Progenitor cell of endocrine pancreas (in vitro differentiated cells): ENCODE data around the gene PAPPA. TPM values are rescaled to one million over a fixed set of nuclear protein-coding genes. Genes with fewer than 3 reads are reported as not detected.

Experiments
- DNase-seq: peaks from one replicate; pipeline ENCODE4 v3.0.0; 2021; ENCODE audit warnings: low spot score; ENCODE audit not compliant: unreplicated experiment
- H3K27ac Mint-ChIP-seq: 2 replicates; pipeline ENCODE4 v1.8.0; 2021; ENCODE audit warnings: mild to moderate bottlenecking, moderate library complexity, mixed read lengths
- H3K27me3 Mint-ChIP-seq: 2 replicates; pipeline ENCODE4 v1.8.0; 2021; ENCODE audit warnings: mixed read lengths
- H3K36me3 Mint-ChIP-seq: 2 replicates; pipeline ENCODE4 v1.8.0; 2022; ENCODE audit warnings: mixed read lengths; ENCODE audit not compliant: insufficient read depth
- H3K4me1 Mint-ChIP-seq: 2 replicates; pipeline ENCODE4 v1.8.0; 2021; ENCODE audit warnings: low read depth, mixed read lengths
- H3K4me3 Mint-ChIP-seq: 2 replicates; pipeline ENCODE4 v1.8.0; 2021; ENCODE audit warnings: low read depth, mild to moderate bottlenecking, moderate library complexity, mixed read lengths
- H3K9me3 Mint-ChIP-seq: 2 replicates; pipeline ENCODE4 v1.8.0; 2021; ENCODE audit warnings: low read depth, mixed read lengths
- total RNA-seq: library from RNA; stranded (reverse); gene quantifications from 2 replicates; pipeline ENCODE4 v1.2.1, GENCODE V29; 2021
- TF ChIP-seq, protein P1 (sequence below): fragments of 200-600 bp; sonication (generic); IDR thresholded peaks from one replicate; pipeline ENCODE4 v1.5.0; 2021; ENCODE audit warnings: antibody characterized with exemption, mild to moderate bottlenecking; ENCODE audit not compliant: unreplicated experiment

Gene PAPPA
- total RNA-seq, 1 donor from 2014 or later: 0.36 TPM

DNA sequence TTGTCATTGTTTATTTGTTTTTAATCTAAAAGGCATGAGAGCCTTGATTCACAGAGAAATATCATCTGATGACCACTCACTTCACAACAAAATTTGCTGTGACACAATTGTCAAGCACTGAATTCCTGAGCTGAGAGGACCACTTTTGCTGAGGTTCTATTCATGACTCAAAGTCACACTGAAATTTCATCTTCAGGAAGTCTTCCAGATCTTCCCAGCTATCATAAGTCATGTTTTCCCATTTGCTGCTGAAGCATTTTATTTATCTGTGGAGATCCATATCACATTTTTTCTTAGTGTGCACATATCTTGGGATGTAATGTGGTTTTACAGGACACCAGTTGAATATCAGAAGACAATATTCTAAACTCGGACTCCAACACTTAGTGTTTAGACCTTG lies 278.5 kb downstream of the PAPPA start:
- H3K27me3 Mint-ChIP-seq: no peaks in the 10 kb centered on the region
- no peaks in the 10 kb centered on the region for H3K4me1 Mint-ChIP-seq
- TF ChIP-seq, protein P1, sequence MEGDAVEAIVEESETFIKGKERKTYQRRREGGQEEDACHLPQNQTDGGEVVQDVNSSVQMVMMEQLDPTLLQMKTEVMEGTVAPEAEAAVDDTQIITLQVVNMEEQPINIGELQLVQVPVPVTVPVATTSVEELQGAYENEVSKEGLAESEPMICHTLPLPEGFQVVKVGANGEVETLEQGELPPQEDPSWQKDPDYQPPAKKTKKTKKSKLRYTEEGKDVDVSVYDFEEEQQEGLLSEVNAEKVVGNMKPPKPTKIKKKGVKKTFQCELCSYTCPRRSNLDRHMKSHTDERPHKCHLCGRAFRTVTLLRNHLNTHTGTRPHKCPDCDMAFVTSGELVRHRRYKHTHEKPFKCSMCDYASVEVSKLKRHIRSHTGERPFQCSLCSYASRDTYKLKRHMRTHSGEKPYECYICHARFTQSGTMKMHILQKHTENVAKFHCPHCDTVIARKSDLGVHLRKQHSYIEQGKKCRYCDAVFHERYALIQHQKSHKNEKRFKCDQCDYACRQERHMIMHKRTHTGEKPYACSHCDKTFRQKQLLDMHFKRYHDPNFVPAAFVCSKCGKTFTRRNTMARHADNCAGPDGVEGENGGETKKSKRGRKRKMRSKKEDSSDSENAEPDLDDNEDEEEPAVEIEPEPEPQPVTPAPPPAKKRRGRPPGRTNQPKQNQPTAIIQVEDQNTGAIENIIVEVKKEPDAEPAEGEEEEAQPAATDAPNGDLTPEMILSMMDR: no peak
- no peaks in the 10 kb centered on the region for H3K9me3 Mint-ChIP-seq
- no peak for DNase-seq
- no peak overlapping the region for H3K4me3 Mint-ChIP-seq
- H3K36me3 Mint-ChIP-seq: no peaks in the 10 kb centered on the region
- H3K27ac Mint-ChIP-seq: no peak overlapping the region

DNA sequence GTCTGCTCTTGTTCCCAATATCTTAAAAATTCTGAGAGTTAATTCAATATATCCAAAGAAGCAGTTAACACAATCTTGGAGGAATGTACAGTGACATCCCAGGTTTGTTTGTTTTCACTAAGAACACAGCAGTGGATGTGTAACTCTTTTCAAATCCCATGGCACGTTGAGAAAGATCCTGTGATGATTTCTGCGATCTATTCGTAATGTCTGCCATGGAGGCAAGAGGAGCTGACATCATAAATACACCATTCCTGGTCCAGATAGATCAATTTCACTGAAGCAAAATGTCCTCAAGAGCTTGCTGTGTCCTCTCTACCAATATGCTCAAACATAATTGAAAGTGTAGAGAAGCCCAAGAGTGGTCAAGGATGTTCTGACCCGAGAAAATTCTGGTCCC lies 280.7 kb downstream of the PAPPA start:
- no peaks in the 10 kb centered on the region for H3K9me3 Mint-ChIP-seq
- H3K4me1 Mint-ChIP-seq: no peaks in the 10 kb centered on the region
- H3K4me3 Mint-ChIP-seq: no peak overlapping the region
- H3K36me3 Mint-ChIP-seq: peaks cover 2% of the 10 kb centered on the region
- H3K27ac Mint-ChIP-seq: no peak overlapping the region
- TF ChIP-seq, protein P1: no peak
- no peak for DNase-seq
- no peaks in the 10 kb centered on the region for H3K27me3 Mint-ChIP-seq

DNA sequence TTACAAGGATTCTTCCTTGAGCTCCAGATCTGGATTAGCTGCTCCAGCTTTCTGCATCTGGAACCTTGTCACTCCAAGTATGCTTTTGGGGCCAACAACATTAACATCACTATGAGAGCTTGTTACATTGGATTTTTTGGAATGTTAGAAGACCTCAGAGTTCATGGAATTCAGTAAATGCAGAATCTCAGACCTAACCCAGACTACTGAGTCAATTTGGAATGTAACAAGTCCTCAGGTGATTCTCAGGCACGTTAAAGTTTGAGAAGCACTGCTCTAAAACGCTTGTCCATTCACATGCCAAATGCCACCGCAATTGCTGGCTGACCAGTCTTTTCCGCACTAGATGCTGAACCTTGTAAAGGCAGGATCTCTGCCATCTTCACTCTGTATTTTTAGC lies 282.1 kb downstream of the PAPPA start:
- peaks cover 7% of the 10 kb centered on the region for H3K36me3 Mint-ChIP-seq
- H3K9me3 Mint-ChIP-seq: no peaks in the 10 kb centered on the region
- DNase-seq: no peak
- H3K4me3 Mint-ChIP-seq: no peak overlapping the region
- TF ChIP-seq, protein P1: no peak
- H3K27ac Mint-ChIP-seq: no peak overlapping the region
- H3K27me3 Mint-ChIP-seq: no peaks in the 10 kb centered on the region
- no peaks in the 10 kb centered on the region for H3K4me1 Mint-ChIP-seq

DNA sequence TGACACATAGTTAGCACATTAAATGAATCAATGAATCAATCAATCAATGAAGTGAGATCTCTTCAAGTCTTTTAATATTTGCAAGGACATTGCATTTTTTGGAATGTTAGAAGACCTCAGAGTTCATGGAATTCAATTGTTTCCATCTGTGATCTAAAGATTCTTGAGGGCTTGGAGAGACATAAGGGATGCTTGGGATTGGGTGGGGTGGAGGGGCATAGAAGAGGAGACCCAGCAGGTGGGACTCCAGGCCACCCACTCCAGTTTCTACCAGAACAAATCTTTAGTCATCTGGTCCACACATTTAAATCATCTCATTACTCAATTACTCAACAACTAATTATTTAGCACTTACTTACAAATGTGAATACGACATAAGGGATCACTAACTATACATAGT lies 282.5 kb downstream of the PAPPA start:
- no peak overlapping the region for H3K4me3 Mint-ChIP-seq
- DNase-seq: no peak
- peaks cover 7% of the 10 kb centered on the region for H3K36me3 Mint-ChIP-seq
- no peak overlapping the region for H3K27ac Mint-ChIP-seq
- TF ChIP-seq, protein P1: no peak
- H3K4me1 Mint-ChIP-seq: no peaks in the 10 kb centered on the region
- no peaks in the 10 kb centered on the region for H3K27me3 Mint-ChIP-seq
- no peaks in the 10 kb centered on the region for H3K9me3 Mint-ChIP-seq

DNA sequence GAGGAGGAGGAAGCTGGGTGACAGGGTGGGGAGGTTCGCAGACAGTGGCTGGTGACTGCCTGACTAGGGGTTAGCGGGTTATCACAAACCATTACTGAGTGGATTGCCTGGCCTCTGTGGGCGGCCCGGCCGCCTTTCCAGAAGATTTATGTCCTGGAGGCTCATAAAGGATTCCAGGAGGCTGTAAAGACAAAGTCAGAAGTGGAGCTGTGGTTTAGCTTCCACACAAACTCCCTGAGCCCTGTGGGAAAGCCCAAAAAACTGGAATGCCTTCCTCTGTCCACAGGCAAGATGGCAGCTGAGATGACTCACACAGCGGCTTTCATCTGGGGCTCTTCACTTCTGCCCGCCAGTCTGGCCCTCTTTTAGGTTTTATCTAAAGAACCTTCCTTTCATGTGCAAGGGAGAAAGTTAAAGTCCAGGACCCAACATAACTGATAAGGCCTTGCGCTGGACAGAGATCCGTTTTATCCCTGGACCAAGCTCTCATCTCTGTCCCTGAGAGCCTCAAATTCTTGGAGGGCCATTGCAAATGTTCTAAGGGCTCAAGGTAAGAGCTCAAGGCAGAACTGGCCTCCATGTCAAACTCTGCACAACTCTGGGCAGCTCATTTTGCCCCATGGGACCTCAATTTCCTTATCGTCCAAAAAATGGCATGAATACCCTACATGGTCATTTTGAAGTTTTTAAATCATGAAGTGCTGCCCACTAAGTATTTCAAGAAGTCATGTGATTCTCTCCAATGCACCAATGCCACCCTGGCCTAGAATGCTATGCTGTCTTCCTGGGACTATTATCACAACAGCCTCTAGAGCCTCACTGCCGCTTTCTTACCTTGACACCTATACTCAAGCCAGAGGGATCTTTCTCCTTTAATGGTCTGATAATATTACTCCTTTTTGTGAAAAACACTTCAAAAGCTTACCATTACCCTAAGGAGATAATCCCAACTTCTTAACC lies 284.1 kb downstream of the PAPPA start:
- no peak for DNase-seq
- H3K27ac Mint-ChIP-seq: no peak overlapping the region
- H3K4me1 Mint-ChIP-seq: no peaks in the 10 kb centered on the region
- no peaks in the 10 kb centered on the region for H3K27me3 Mint-ChIP-seq
- TF ChIP-seq, protein P1: no peak
- peaks cover 7% of the 10 kb centered on the region for H3K36me3 Mint-ChIP-seq
- no peak overlapping the region for H3K4me3 Mint-ChIP-seq
- no peaks in the 10 kb centered on the region for H3K9me3 Mint-ChIP-seq
